HG02763 (cell line): Measurements from ENCODE around the gene FAF1.
A peak's percentile ranks its signal among the peaks of the same experiment; 100 is the strongest.

ENCODE experiments used
- ATAC-seq: cut with Tn5 transposase; IDR thresholded peaks from one replicate; pipeline ENCODE4 v1.9.1; 2021; ENCODE audit warnings: mild to moderate bottlenecking, moderate library complexity; ENCODE audit not compliant: unreplicated experiment

FAF1 gene

GRCh38 chr1:50508040-50508586, 452.0 kb downstream of the FAF1 start:
- ATAC-seq = no peak

- no peak for ATAC-seq
Measured at GRCh38 chr1:50505427-50505826, 454.6 kb downstream of the FAF1 start.

- ATAC-seq = no peak
Measured at GRCh38 chr1:50503515-50503914, 456.6 kb downstream of the FAF1 start.

- no peak for ATAC-seq
Measured at GRCh38 chr1:50502147-50502546, 457.9 kb downstream of the FAF1 start.

GRCh38 chr1:50497007-50497406, 463.1 kb downstream of the FAF1 start:
- no peak for ATAC-seq

GRCh38 chr1:50493710-50494109, 466.4 kb downstream of the FAF1 start:
- ATAC-seq = no peak

GRCh38 chr1:50492142-50492541, 467.9 kb downstream of the FAF1 start:
- ATAC-seq = no peak

GRCh38 chr1:50491142-50491541, 468.9 kb downstream of the FAF1 start:
- no peak for ATAC-seq

GRCh38 chr1:50490640-50491039, 469.4 kb downstream of the FAF1 start:
- no peak for ATAC-seq

GRCh38 chr1:50488876-50489275, 471.2 kb downstream of the FAF1 start:
- ATAC-seq = no peak

GRCh38 chr1:50488356-50488755, 471.7 kb downstream of the FAF1 start:
- no peak for ATAC-seq

- no peak for ATAC-seq
Measured at GRCh38 chr1:50487725-50488124, 472.3 kb downstream of the FAF1 start.

- no peak for ATAC-seq
Measured at GRCh38 chr1:50481142-50481736, 478.8 kb downstream of the FAF1 start.

GRCh38 chr1:50476800-50477199, 483.3 kb downstream of the FAF1 start:
- ATAC-seq = peak; percentile 50

GRCh38 chr1:50474859-50475809, 484.9 kb downstream of the FAF1 start:
- ATAC-seq = no peak

GRCh38 chr1:50473513-50473912, 486.6 kb downstream of the FAF1 start:
- ATAC-seq = no peak

GRCh38 chr1:50471967-50472366, 488.1 kb downstream of the FAF1 start:
- no peak for ATAC-seq

- no peak for ATAC-seq
Measured at GRCh38 chr1:50462964-50463363, 497.1 kb downstream of the FAF1 start.

GRCh38 chr1:50458507-50458906, 501.6 kb downstream of the FAF1 start:
- no peak for ATAC-seq

GRCh38 chr1:50454911-50455310, 505.2 kb downstream of the FAF1 start:
- no peak for ATAC-seq

GRCh38 chr1:50453266-50453665, 506.8 kb downstream of the FAF1 start:
- no peak for ATAC-seq

- no peak for ATAC-seq
Measured at GRCh38 chr1:50452700-50453099, 507.4 kb downstream of the FAF1 start.
